NB4 (cell line): Measurements from ENCODE around the gene C11orf97.

ENCODE experiments used
- DNase-seq: peaks from one replicate; pipeline ENCODE4 v3.0.0; 2010; ENCODE audit warnings: low read depth
- H3K4me3 ChIP-seq: one replicate; pipeline ENCODE4 v1.5.1; 2011; ENCODE audit warnings: mild to moderate bottlenecking, low read depth, low read length, moderate library complexity
- CTCF ChIP-seq: IDR thresholded peaks from one replicate; pipeline ENCODE4 v1.5.1; 2012; ENCODE audit warnings: low read depth, low read length
- MAX ChIP-seq: IDR thresholded peaks from 2 replicates; pipeline ENCODE4 v1.6.1; 2011; ENCODE audit warnings: low read depth, low read length
- MYC ChIP-seq: IDR thresholded peaks from 2 replicates; pipeline ENCODE4 v1.6.1; 2011; ENCODE audit warnings: low read depth, low read length
- POLR2A ChIP-seq: IDR thresholded peaks from 2 replicates; pipeline ENCODE4 v1.6.1; 2011; ENCODE audit warnings: mild to moderate bottlenecking; ENCODE audit not compliant: insufficient read length; ENCODE audit errors: extremely low read depth

C11orf97 gene

GRCh38 chr11:94486068-94486467 lies 26.2 kb upstream of the C11orf97 start:
- TF ChIP-seq MAX, result no peak
- TF ChIP-seq CTCF, result no peak
- no peak for TF ChIP-seq POLR2A
- no peak for TF ChIP-seq MYC
- DNase-seq, result no peak
- H3K4me3 ChIP-seq, result no peak overlapping the region

- H3K4me3 ChIP-seq, result peak within 1 kb of the TSS; percentile 82
- DNase-seq, result peak; percentile 100
- TF ChIP-seq MAX (peak; percentile 98), POLR2A (peak; percentile 82), MYC (peak; percentile 88), CTCF (no peak)
Measured at GRCh38 chr11:94493281-94494125, 18.8 kb upstream of the C11orf97 start, which contains the start of the genes ANKRD49 and MRE11. ANKRD49 (plus strand) TSS chr11:94493984; CDS start chr11:94496694, 2,710 bp downstream. MRE11 (minus strand) TSS chr11:94493844; CDS start chr11:94492801, 1,043 bp downstream.

GRCh38 chr11:94494126-94494680 lies 18.1 kb upstream of the C11orf97 start:
- H3K4me3 ChIP-seq, result peak overlapping the region; percentile 82
- no peak for DNase-seq

GRCh38 chr11:94500181-94500580 lies 12.1 kb upstream of the C11orf97 start:
- no peak overlapping the region for H3K4me3 ChIP-seq
- DNase-seq, result no peak
- TF ChIP-seq CTCF (no peak), MAX (no peak), POLR2A (no peak), MYC (no peak)

More at GRCh38 chr11:94494126-94494680, 18.1 kb upstream of the C11orf97 start:
- no peak for TF ChIP-seq CTCF
- TF ChIP-seq MAX, result no peak
- no peak for TF ChIP-seq MYC
- no peak for TF ChIP-seq POLR2A

GRCh38 chr11:94501522-94501921 lies 10.7 kb upstream of the C11orf97 start:
- no peak for DNase-seq
- no peak overlapping the region for H3K4me3 ChIP-seq
- TF ChIP-seq CTCF (no peak), MYC (no peak), POLR2A (no peak), MAX (no peak)
